H1 (cell line): ENCODE results near the gene FHIP1B. TPM values are rescaled to one million over a fixed set of nuclear protein-coding genes. Genes with fewer than 3 reads are reported as not detected.

ENCODE experiments used
- CTCF ChIA-PET: fragments of 300-600 bp; sonication (Branson Sonifier 250); formaldehyde crosslinking; loops from one replicate; lab custom pipeline; 2021; ENCODE audit not compliant: partially characterized antibody; lab: Charles Lee
- POLR2A ChIA-PET: fragments of 300-600 bp; sonication (Branson Sonifier 250); formaldehyde crosslinking; loops from one replicate; lab custom pipeline; 2021; ENCODE audit warnings: inconsistent platforms; ENCODE audit not compliant: partially characterized antibody; lab: Charles Lee
- DNase-seq, 2 experiments: peaks; one replicate each; pipeline versions ENCODE4 v3.0.0 to v3.0.0-alpha.2; 2010 to 2022; ENCODE audit warnings: low spot score in 2 of 2, low read depth in 1 of 2, mixed read lengths in 1 of 2
- FAIRE-seq: peaks from 2 replicates; lab custom pipeline; 2011; peaks lifted over from hg19 to GRCh38; lab: Jason Lieb, UNC
- H2AFZ ChIP-seq: 2 replicates; pipeline ENCODE4 v1.8.1; 2012; ENCODE audit warnings: low read length, inconsistent platforms
- H2AK5ac ChIP-seq: 2 replicates; pipeline ENCODE4 v1.6.1; 2013; ENCODE audit warnings: low read depth, low read length
- H2BK120ac ChIP-seq: replicated peaks from 2 replicates; pipeline ENCODE3; 2013; ENCODE audit warnings: low read depth, low read length, inconsistent platforms
- H2BK12ac ChIP-seq: 2 replicates; pipeline ENCODE4 v1.6.1; 2013; ENCODE audit warnings: low read depth, low read length
- H2BK15ac ChIP-seq: 2 replicates; pipeline ENCODE4 v1.6.1; 2013; ENCODE audit warnings: low read length
- H2BK20ac ChIP-seq: 2 replicates; pipeline ENCODE4 v1.6.1; 2013; ENCODE audit warnings: low read length
- H2BK5ac ChIP-seq: 2 replicates; pipeline ENCODE4 v1.6.1; 2013; ENCODE audit warnings: low read depth, low read length
- H3K14ac ChIP-seq: 2 replicates; pipeline ENCODE4 v1.6.1; 2013; ENCODE audit warnings: inconsistent platforms; ENCODE audit not compliant: insufficient read length
- H3K18ac ChIP-seq: 2 replicates; pipeline ENCODE4 v1.6.1; 2013; ENCODE audit warnings: low read length; ENCODE audit errors: extremely low read depth
- H3K23ac ChIP-seq: 2 replicates; pipeline ENCODE4 v1.6.1; 2013; ENCODE audit warnings: inconsistent platforms; ENCODE audit not compliant: insufficient read length
- H3K23me2 ChIP-seq: 2 replicates; pipeline ENCODE4 v1.6.1; 2013; ENCODE audit warnings: low read depth, low read length
- H3K27ac ChIP-seq: 2 replicates; pipeline ENCODE4 v1.6.1; 2011; ENCODE audit warnings: low read depth, low read length, inconsistent platforms
- H3K27me3 ChIP-seq, 4 experiments: replicated peaks in 1 of 4; 1 replicate in 1 of 4; 2 replicates in 3 of 4; pipeline versions ENCODE4 v1.6.1 to v1.8.1; 2011 to 2013; ENCODE audit warnings: low read length in 3 of 4, mild to moderate bottlenecking in 3 of 4, inconsistent platforms in 2 of 4, mixed read lengths in 2 of 4, moderate library complexity in 1 of 4; ENCODE audit not compliant: control insufficient read depth in 3 of 4, insufficient read depth in 3 of 4; ENCODE audit errors: extremely low read depth in 1 of 4
- H3K36me3 ChIP-seq, 4 experiments: 2 replicates each; pipeline versions ENCODE4 v1.6.1 to v1.8.1; 2011 to 2013; ENCODE audit warnings: mild to moderate bottlenecking in 4 of 4, low read length in 3 of 4, moderate library complexity in 2 of 4, control low read depth in 1 of 4, inconsistent platforms in 1 of 4; ENCODE audit not compliant: insufficient read depth in 4 of 4, control insufficient read depth in 2 of 4
- H3K4ac ChIP-seq: replicated peaks from 2 replicates; pipeline ENCODE3; 2013; ENCODE audit warnings: low read length, low read depth, mixed read lengths, inconsistent platforms; ENCODE audit not compliant: insufficient read length
- H3K4me1 ChIP-seq, 4 experiments: replicated peaks in 1 of 4; 1 replicate in 1 of 4; 2 replicates in 3 of 4; pipeline versions ENCODE4 v1.6.1 to v1.8.1; 2011 to 2013; ENCODE audit warnings: low read length in 3 of 4, inconsistent platforms in 2 of 4, mixed read lengths in 1 of 4; ENCODE audit not compliant: insufficient read depth in 4 of 4, control insufficient read depth in 3 of 4
- H3K4me2 ChIP-seq, 2 experiments: 2 replicates each; pipeline versions ENCODE4 v1.6.1 to v1.8.1; 2011 to 2013; ENCODE audit warnings: low read depth in 2 of 2, low read length in 2 of 2, control low read depth in 1 of 2, inconsistent platforms in 1 of 2, mild to moderate bottlenecking in 1 of 2; ENCODE audit not compliant: insufficient read depth in 1 of 2
- H3K4me3 ChIP-seq, 4 experiments: fragments of 200-600, 300-600 bp in 1 of 4; sonication (generic), shearing (Covaris generic), sonication (Bioruptor Twin) in 1 of 4; 2 replicates each; pipeline versions ENCODE4 v1.5.1 to v1.8.1; 2011 to 2016; ENCODE audit warnings: low read length in 4 of 4, low read depth in 3 of 4, control low read depth in 2 of 4, inconsistent platforms in 2 of 4, mild to moderate bottlenecking in 2 of 4, mixed read lengths in 1 of 4, moderate library complexity in 1 of 4; ENCODE audit not compliant: insufficient read depth in 2 of 4; ENCODE audit errors: extremely low read depth in 1 of 4
- H3K56ac ChIP-seq: replicated peaks from 2 replicates; pipeline ENCODE3; 2013; ENCODE audit warnings: low read depth, mild to moderate bottlenecking, mixed read lengths, low read length, inconsistent platforms; ENCODE audit not compliant: insufficient read length
- H3K79me1 ChIP-seq: 2 replicates; pipeline ENCODE4 v1.6.1; 2013; ENCODE audit warnings: low read depth, low read length, control low read depth
- H3K79me2 ChIP-seq, 2 experiments: 2 replicates each; pipeline versions ENCODE4 v1.6.1 to v1.8.1; 2012 to 2013; ENCODE audit warnings: low read length in 2 of 2, mild to moderate bottlenecking in 2 of 2, inconsistent platforms in 1 of 2; ENCODE audit not compliant: insufficient read depth in 2 of 2, control insufficient read depth in 1 of 2
- H3K9ac ChIP-seq, 4 experiments: replicated peaks in 1 of 4; 1 replicate in 1 of 4; 2 replicates in 3 of 4; pipeline versions ENCODE4 v1.6.1 to v1.8.1; 2011 to 2013; ENCODE audit warnings: low read depth in 3 of 4, low read length in 3 of 4, control low read depth in 2 of 4, mild to moderate bottlenecking in 2 of 4, moderate library complexity in 2 of 4, inconsistent platforms in 1 of 4; ENCODE audit errors: extremely low read depth in 1 of 4
- H3K9me3 ChIP-seq, 2 experiments: 2 replicates each; pipeline versions ENCODE4 v1.6.1 to v1.8.1; 2012 to 2013; ENCODE audit warnings: mild to moderate bottlenecking in 2 of 2, moderate library complexity in 2 of 2, control low read depth in 1 of 2, inconsistent platforms in 1 of 2, low read depth in 1 of 2, low read length in 1 of 2, mixed read lengths in 1 of 2; ENCODE audit not compliant: insufficient read depth in 2 of 2
- H4K20me1 ChIP-seq, 2 experiments: replicated peaks in 1 of 2; 2 replicates each; pipeline versions ENCODE3 to v1.8.1; 2011 to 2013; ENCODE audit warnings: inconsistent platforms in 2 of 2, low read length in 2 of 2, mild to moderate bottlenecking in 1 of 2; ENCODE audit not compliant: insufficient read depth in 2 of 2, control insufficient read depth in 1 of 2
- H4K5ac ChIP-seq: 2 replicates; pipeline ENCODE4 v1.6.1; 2013; ENCODE audit warnings: low read length, low read depth, mixed read lengths, inconsistent platforms; ENCODE audit not compliant: insufficient read length
- H4K8ac ChIP-seq: 2 replicates; pipeline ENCODE4 v1.8.0; 2013; ENCODE audit warnings: mild to moderate bottlenecking, moderate library complexity, low read length, inconsistent platforms; ENCODE audit not compliant: insufficient read depth; ENCODE audit errors: extremely low read depth
- H4K91ac ChIP-seq: replicated peaks from 2 replicates; pipeline ENCODE3; 2013; ENCODE audit warnings: low read length, mixed read lengths, inconsistent platforms; ENCODE audit not compliant: insufficient read length
- CBX8 ChIP-seq: fragments of 300-800, 300-1000 bp; sonication (generic); IDR thresholded peaks from 2 replicates; pipeline ENCODE4 v1.7.1; 2016; ENCODE audit warnings: low read depth, low read length, borderline replicate concordance
- GABPA ChIP-seq: IDR thresholded peaks from 2 replicates; pipeline ENCODE4 v1.6.1; 2011; ENCODE audit warnings: mild to moderate bottlenecking, low read length, moderate library complexity, borderline replicate concordance; ENCODE audit not compliant: insufficient read depth
- KDM4A ChIP-seq: IDR thresholded peaks from one replicate; pipeline ENCODE4 v1.7.1; 2012; ENCODE audit warnings: low read depth, mild to moderate bottlenecking, moderate library complexity, low read length, inconsistent platforms; ENCODE audit not compliant: severe bottlenecking
- POLR2AphosphoS5 ChIP-seq: IDR thresholded peaks from 2 replicates; pipeline ENCODE4 v1.6.1; 2011; ENCODE audit warnings: low read depth, low read length
- RFX5 ChIP-seq: IDR thresholded peaks from 2 replicates; pipeline ENCODE4 v1.6.1; 2011; ENCODE audit warnings: low read depth, low read length, improper control_type of control experiment, borderline replicate concordance
- SIRT6 ChIP-seq: IDR thresholded peaks from one replicate; pipeline ENCODE4 v1.7.1; 2012; ENCODE audit warnings: low read length, inconsistent platforms
- SIX5 ChIP-seq: IDR thresholded peaks from 2 replicates; pipeline ENCODE4 v1.6.1; 2011; ENCODE audit warnings: mild to moderate bottlenecking, low read depth, low read length
- WGBS, 2 experiments: shearing (Covaris generic) in 1 of 2; methylation state at CpG; one replicate each; pipeline versions ENCODE4 v1.1.6 to v1.1.7; 2013 to 2015; ENCODE audit warnings: low lambda C conversion rate in 2 of 2, mixed read lengths in 2 of 2, inconsistent platforms in 1 of 2, low coverage in 1 of 2, missing lambda C conversion rate in 1 of 2; ENCODE audit not compliant: insufficient replicate concordance in 2 of 2, insufficient coverage in 1 of 2, insufficient read length in 1 of 2; ENCODE audit errors: extremely low coverage in 1 of 2, missing lambda C conversion rate in 1 of 2; 5-methylcytosine and 5-hydroxymethylcytosine counted together
- polyA plus RNA-seq, 7 experiments: library from polyadenylated mRNA; depleted of rRNA in 3 of 7; stranded (reverse) in 5 of 7; unstranded in 2 of 7; fragments of >200 nt in 5 of 7; fragments of 200-250 nt in 2 of 7; gene quantifications; 1 replicate in 5 of 7; 2 replicates in 1 of 7; 4 replicates in 1 of 7; pipeline versions ENCODE4 v1.2.1 to v1.2.3, GENCODE V29; 2011 to 2013; ENCODE audit warnings: missing spikeins in 2 of 7, mixed read lengths in 2 of 7
- total RNA-seq: library from RNA; stranded (reverse); fragmentation: NEBNext Ultra II Directional; extraction: Animal tissue kit (Norgen Biotek cat#: 25700); gene quantifications from 2 replicates; pipeline ENCODE4 v1.2.1, GENCODE V29; 2021
- TF ChIP-seq, protein P1 (sequence below): IDR thresholded peaks from 2 replicates; pipeline ENCODE4 v1.6.1; 2012; ENCODE audit warnings: inconsistent platforms
- TF ChIP-seq, protein P2 (sequence below), 3 experiments: IDR thresholded peaks; 1 replicate in 2 of 3; 2 replicates in 1 of 3; pipeline versions ENCODE4 v1.5.1 to v1.6.1; 2011; ENCODE audit warnings: low read length in 3 of 3, mild to moderate bottlenecking in 3 of 3, inconsistent platforms in 2 of 3, low read depth in 1 of 3, moderate library complexity in 1 of 3; ENCODE audit not compliant: insufficient read depth in 1 of 3; ENCODE audit errors: control extremely low read depth in 1 of 3

Gene FHIP1B
- total and polyA plus RNA-seq, 2 of the 8 experiments (the other 6 are each of a cell fraction or from before 2014, with no cell fraction given): 16.8 to 41.9 TPM

DNA sequence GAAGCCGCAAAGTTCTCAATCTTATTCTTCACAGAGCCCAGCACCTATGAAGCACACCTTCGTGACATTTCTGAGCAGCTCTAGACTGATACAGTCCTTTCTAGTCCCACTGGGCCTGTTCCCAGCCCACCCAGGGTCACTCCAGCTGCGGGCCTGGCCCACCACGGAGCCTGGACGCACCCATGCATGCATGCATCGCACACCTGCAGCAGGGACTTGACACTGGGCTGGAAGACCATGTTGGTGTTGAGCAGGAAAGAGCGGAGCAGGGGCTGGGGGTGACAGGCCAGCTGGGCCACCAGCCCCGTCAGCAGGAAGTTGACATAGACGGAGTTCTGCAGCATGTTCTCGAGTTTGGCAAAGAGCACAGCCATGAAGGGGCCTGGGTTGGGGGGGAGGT, 19.9 kb downstream of the FHIP1B start:
- DNase-seq (no peak), FAIRE-seq (no peak)
- Histone ChIP-seq H3K14ac (no peak overlapping the region), H3K79me1 (no peaks in the 10 kb centered on the region), H3K4me2 (no peak overlapping the region), H2BK12ac (no peak overlapping the region), H3K23me2 (no peaks in the 10 kb centered on the region; the same call in 1 of the 2 replicates), H4K8ac (no peak overlapping the region), H2AK5ac (no peak overlapping the region), H3K79me2 (no peaks in the 10 kb centered on the region), H3K36me3 (peaks cover 2 to 34% (median 17%) of the 10 kb centered on the region in 4 experiments), H3K4ac (no peak overlapping the region), H2BK20ac (no peak overlapping the region), H2BK15ac (no peak overlapping the region), H4K5ac (no peak overlapping the region), H3K4me3 (no peak overlapping the region), H2BK5ac (no peak overlapping the region), H4K91ac (no peak overlapping the region), H3K27me3 (no peaks in the 10 kb centered on the region), H3K56ac (no peak overlapping the region), H3K27ac (no peak overlapping the region), H3K9me3 (no peaks in the 10 kb centered on the region), H2AFZ (no peak overlapping the region), H3K4me1 (no peaks in the 10 kb centered on the region), H3K18ac (no peak overlapping the region), H3K9ac (no peak overlapping the region), H2BK120ac (no peak overlapping the region), H4K20me1 (peaks cover 2% of the 10 kb centered on the region in 2 experiments), H3K23ac (no peak overlapping the region)
- CTCF ChIA-PET: interaction anchor here (0.6 to 3.5 kb wide), 6 partner anchors 8 to 215 kb away, joined by 3 to 14 read pairs (median 4); no protein-coding TSS in a partner anchor
- POLR2A ChIA-PET: interaction anchor here (1.4 kb wide), 1 partner anchor 13 kb away, joined by 3 read pairs; no protein-coding TSS in a partner anchor
- WGBS, 2 experiments: 94% methylated on average over 10 of the region's 10 CpGs; no CpG with 5 or more reads in 1 of the 2 experiments
- TF ChIP-seq, protein P1, sequence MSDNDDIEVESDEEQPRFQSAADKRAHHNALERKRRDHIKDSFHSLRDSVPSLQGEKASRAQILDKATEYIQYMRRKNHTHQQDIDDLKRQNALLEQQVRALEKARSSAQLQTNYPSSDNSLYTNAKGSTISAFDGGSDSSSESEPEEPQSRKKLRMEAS: no peak
- TF ChIP-seq POLR2AphosphoS5 (no peak), CBX8 (no peak), SIX5 (no peak), GABPA (no peak), SIRT6 (no peak), KDM4A (no peak), RFX5 (no peak)
- TF ChIP-seq, protein P2, sequence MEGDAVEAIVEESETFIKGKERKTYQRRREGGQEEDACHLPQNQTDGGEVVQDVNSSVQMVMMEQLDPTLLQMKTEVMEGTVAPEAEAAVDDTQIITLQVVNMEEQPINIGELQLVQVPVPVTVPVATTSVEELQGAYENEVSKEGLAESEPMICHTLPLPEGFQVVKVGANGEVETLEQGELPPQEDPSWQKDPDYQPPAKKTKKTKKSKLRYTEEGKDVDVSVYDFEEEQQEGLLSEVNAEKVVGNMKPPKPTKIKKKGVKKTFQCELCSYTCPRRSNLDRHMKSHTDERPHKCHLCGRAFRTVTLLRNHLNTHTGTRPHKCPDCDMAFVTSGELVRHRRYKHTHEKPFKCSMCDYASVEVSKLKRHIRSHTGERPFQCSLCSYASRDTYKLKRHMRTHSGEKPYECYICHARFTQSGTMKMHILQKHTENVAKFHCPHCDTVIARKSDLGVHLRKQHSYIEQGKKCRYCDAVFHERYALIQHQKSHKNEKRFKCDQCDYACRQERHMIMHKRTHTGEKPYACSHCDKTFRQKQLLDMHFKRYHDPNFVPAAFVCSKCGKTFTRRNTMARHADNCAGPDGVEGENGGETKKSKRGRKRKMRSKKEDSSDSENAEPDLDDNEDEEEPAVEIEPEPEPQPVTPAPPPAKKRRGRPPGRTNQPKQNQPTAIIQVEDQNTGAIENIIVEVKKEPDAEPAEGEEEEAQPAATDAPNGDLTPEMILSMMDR (IDR thresholded peaks at IDR 0.05; ENCODE audit: control extremely low read depth in 1 of 3, insufficient read depth in 1 of 3, low read depth in 1 of 3, low read length in 3 of 3): no peak
